ENCODE data around the gene LSP1. TPM values are rescaled to one million over a fixed set of nuclear protein-coding genes. Genes with fewer than 3 reads are reported as not detected.

Gene LSP1
- total RNA-seq, 1 donor from 2014 or later = 301 TPM

- Mint-ChIP-seq H3K36me3 (ENCODE audit: low read depth) (no peaks in the 10 kb centered on the region), H3K9me3 (no peaks in the 10 kb centered on the region), H3K27me3 (peaks cover 21% of the 10 kb centered on the region), H3K27ac (no peak overlapping the region), H3K4me1 (no peaks in the 10 kb centered on the region), H3K4me3 (no peak overlapping the region)
- intact Hi-C loops (cut with micrococcal nuclease) = no loop called here
- ChIA-PET CTCF (interaction anchor here (1.3 to 1.4 kb wide), 2 partner anchors 40 to 69 kb away, joined by 3 to 4 read pairs; no protein-coding TSS in a partner anchor), POLR2A (no interaction called here)
- no peak for DNase-seq
- no peak for TF ChIP-seq CTCF (IDR thresholded peaks at IDR 0.05)
- ATAC-seq (ENCODE audit: low read depth) = no peak
These were observed 69.7 kb downstream of the LSP1 start for GRCh38 chr11:1922481-1923081.

GRCh38 chr11:1923201-1923956, 70.5 kb downstream of the LSP1 start:
- peaks cover 21% of the 10 kb centered on the region for H3K27me3 Mint-ChIP-seq
- H3K4me3 Mint-ChIP-seq = no peak overlapping the region
- ChIA-PET POLR2A (no interaction called here), CTCF (interaction anchor here (1.3 kb wide), 1 partner anchor 41 kb away, joined by 3 read pairs; no protein-coding TSS in a partner anchor)
- no peaks in the 10 kb centered on the region for H3K36me3 Mint-ChIP-seq (ENCODE audit: low read depth)
- ATAC-seq (ENCODE audit: low read depth) = no peak
- H3K4me1 Mint-ChIP-seq = no peaks in the 10 kb centered on the region
- H3K27ac Mint-ChIP-seq = no peak overlapping the region
- no peak for TF ChIP-seq CTCF (IDR thresholded peaks at IDR 0.05)
- intact Hi-C loops (cut with micrococcal nuclease) = no loop called here
- no peaks in the 10 kb centered on the region for H3K9me3 Mint-ChIP-seq
- DNase-seq = peak; percentile 3

GRCh38 chr11:1924181-1924580, 71.3 kb downstream of the LSP1 start:
- H3K36me3 Mint-ChIP-seq (ENCODE audit: low read depth) = no peaks in the 10 kb centered on the region
- no peak overlapping the region for H3K27ac Mint-ChIP-seq
- no peaks in the 10 kb centered on the region for H3K4me1 Mint-ChIP-seq
- ChIA-PET POLR2A (no interaction called here), CTCF (no interaction called here)
- DNase-seq (peak; percentile 10), ATAC-seq (ENCODE audit: low read depth) (no peak)
- H3K9me3 Mint-ChIP-seq = no peaks in the 10 kb centered on the region
- intact Hi-C loops (cut with micrococcal nuclease) = no loop called here
- TF ChIP-seq CTCF (IDR thresholded peaks at IDR 0.05) = no peak
- H3K4me3 Mint-ChIP-seq = no peak overlapping the region
- H3K27me3 Mint-ChIP-seq = peaks cover 21% of the 10 kb centered on the region

GRCh38 chr11:1924646-1925372, 71.9 kb downstream of the LSP1 start:
- Mint-ChIP-seq H3K9me3 (no peaks in the 10 kb centered on the region), H3K4me3 (no peak overlapping the region), H3K27me3 (peaks cover 22% of the 10 kb centered on the region), H3K4me1 (no peaks in the 10 kb centered on the region), H3K27ac (no peak overlapping the region), H3K36me3 (ENCODE audit: low read depth) (no peaks in the 10 kb centered on the region)
- ATAC-seq (ENCODE audit: low read depth) (no peak), DNase-seq (no peak)
- ChIA-PET CTCF (no interaction called here), POLR2A (no interaction called here)
- intact Hi-C loops (cut with micrococcal nuclease) = no loop called here
- no peak for TF ChIP-seq CTCF (IDR thresholded peaks at IDR 0.05)

Measured in activated B cell treated with CpG ODN at 0.5 μM for 24 hours (primary cell).